SK-N-SH (cell line): ENCODE results near the gene PLD1.

Experiments used
- CHD2 ChIP-seq: fragments of 150-350 bp; IDR thresholded peaks from 2 replicates; pipeline ENCODE4 v1.6.1; 2018; ENCODE audit warnings: low read length; ENCODE audit not compliant: partially characterized antibody
- CTCF ChIP-seq: fragments of 200-600 bp; sonication (generic); IDR thresholded peaks from 2 replicates; pipeline ENCODE4 v1.6.1; 2017; ENCODE audit warnings: antibody characterized with exemption, mild to moderate bottlenecking, moderate library complexity
- MXI1 ChIP-seq: IDR thresholded peaks from 2 replicates; pipeline ENCODE4 v1.6.1; 2012; ENCODE audit warnings: mild to moderate bottlenecking, low read depth, low read length, improper control_type of control experiment

GRCh38 chr3:171745577-171746319 lies 64.5 kb downstream of the PLD1 start:
- no peak for TF ChIP-seq MXI1
- no peak for TF ChIP-seq CHD2
- TF ChIP-seq CTCF = no peak
